ENCODE measurements around the gene NAT10. TPM values are rescaled to one million over a fixed set of nuclear protein-coding genes. Genes with fewer than 3 reads are reported as not detected.

NAT10 gene
- total and polyA plus RNA-seq, 5 donors = 11.9 to 24.7 (median 21.2) TPM

DNA sequence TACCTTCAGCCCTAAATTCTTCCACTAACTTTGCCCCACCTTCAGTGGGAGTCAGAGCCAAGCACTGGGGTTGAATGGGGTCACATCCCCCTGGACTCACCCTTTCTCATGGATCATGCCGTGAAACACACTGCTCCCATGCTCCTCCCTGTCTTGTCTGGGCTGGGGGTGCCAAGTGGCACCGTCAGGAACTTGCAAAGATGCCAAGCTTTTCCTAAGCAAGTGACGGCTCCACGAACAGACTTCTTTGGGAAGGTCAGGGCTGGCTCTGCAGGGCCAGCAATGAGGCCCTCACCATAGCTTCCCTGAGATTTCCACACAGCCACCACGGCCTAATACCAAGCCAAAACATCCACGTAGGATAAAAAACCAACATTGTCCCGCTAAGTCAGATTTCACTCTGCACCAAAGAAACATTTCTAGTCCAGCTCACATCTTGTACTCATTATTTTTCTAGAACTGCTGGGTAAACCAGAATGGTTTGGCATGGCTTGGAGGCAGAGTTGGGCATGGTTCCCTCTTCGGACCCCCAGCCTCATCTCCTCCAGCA, 76.5 kb downstream of the NAT10 start:
- DNase-seq = no peak

DNA sequence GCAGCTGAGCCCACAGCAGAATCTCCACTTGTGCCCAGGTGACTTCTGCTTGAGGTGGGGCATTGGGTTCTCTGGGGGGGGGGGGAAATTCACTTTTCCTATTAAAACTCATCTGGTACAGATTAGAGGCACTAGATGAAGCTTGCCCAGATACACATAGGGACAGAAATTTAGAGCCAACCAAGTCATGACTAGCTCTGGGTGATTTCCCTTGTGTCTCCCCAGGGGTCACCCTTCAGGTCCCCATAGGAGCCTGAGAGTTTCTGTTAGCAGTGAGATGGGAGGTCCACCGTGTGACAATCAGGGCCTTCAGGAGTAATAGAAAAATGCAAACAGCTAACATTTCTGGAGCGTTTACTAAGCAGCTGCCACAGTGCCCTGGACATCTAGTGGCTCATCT, 77.0 kb downstream of the NAT10 start:
- Histone ChIP-seq H3K27ac (ENCODE audit: low read length) (no peak overlapping the region), H3K9me3 (ENCODE audit: control insufficient read depth, low read length) (no peaks in the 10 kb centered on the region), H3K4me1 (ENCODE audit: control insufficient read depth, insufficient read depth, low read length) (peaks cover 1% of the 10 kb centered on the region), H3K27me3 (ENCODE audit: control insufficient read depth, insufficient read depth) (no peaks in the 10 kb centered on the region), H3K4me3 (ENCODE audit: low read length) (no peak overlapping the region)
- intact Hi-C loops (cut with DNase I) = no loop called here
- DNase-seq (no peak), ATAC-seq (no peak)
- WGBS = 94% methylated on average over 2 of the region's 2 CpGs

More for the DNA sequence above, 76.5 kb downstream of the NAT10 start:
- WGBS = 81% methylated on average over 8 of the region's 8 CpGs
- Histone ChIP-seq H3K4me3 (ENCODE audit: low read length) (no peak overlapping the region), H3K9me3 (ENCODE audit: control insufficient read depth, low read length) (no peaks in the 10 kb centered on the region), H3K27me3 (ENCODE audit: control insufficient read depth, insufficient read depth) (no peaks in the 10 kb centered on the region), H3K27ac (ENCODE audit: low read length) (no peak overlapping the region), H3K4me1 (ENCODE audit: control insufficient read depth, insufficient read depth, low read length) (peaks cover 1% of the 10 kb centered on the region)
- ATAC-seq = no peak
- intact Hi-C loops (cut with DNase I) = no loop called here

- H3K9me3 ChIP-seq (ENCODE audit: control insufficient read depth, low read length) = no peaks in the 10 kb centered on the region
- H3K27me3 ChIP-seq (ENCODE audit: control insufficient read depth, insufficient read depth) = no peaks in the 10 kb centered on the region
- WGBS = 93% methylated on average over 13 of the region's 13 CpGs
- ATAC-seq (no peak), DNase-seq (no peak)
- H3K27ac ChIP-seq (ENCODE audit: low read length) = no peak overlapping the region
- H3K4me1 ChIP-seq (ENCODE audit: control insufficient read depth, insufficient read depth, low read length) = peaks cover 1% of the 10 kb centered on the region
- H3K4me3 ChIP-seq (ENCODE audit: low read length) = no peak overlapping the region
- intact Hi-C loops (cut with DNase I) = no loop called here
Observed at GRCh38 chr11:34182921-34183685, 77.7 kb downstream of the NAT10 start.

- no peak overlapping the region for H3K4me3 ChIP-seq (ENCODE audit: low read length)
- H3K4me1 ChIP-seq (ENCODE audit: control insufficient read depth, insufficient read depth, low read length) = peaks cover 1% of the 10 kb centered on the region
- H3K27me3 ChIP-seq (ENCODE audit: control insufficient read depth, insufficient read depth) = no peaks in the 10 kb centered on the region
- H3K27ac ChIP-seq (ENCODE audit: low read length) = no peak overlapping the region
- no peaks in the 10 kb centered on the region for H3K9me3 ChIP-seq (ENCODE audit: control insufficient read depth, low read length)
- intact Hi-C loops (cut with DNase I) = no loop called here
- ATAC-seq = no peak
- no peak for DNase-seq
- WGBS = 85% methylated on average over 9 of the region's 9 CpGs
Observed at GRCh38 chr11:34183848-34184391, 78.5 kb downstream of the NAT10 start.

DNA sequence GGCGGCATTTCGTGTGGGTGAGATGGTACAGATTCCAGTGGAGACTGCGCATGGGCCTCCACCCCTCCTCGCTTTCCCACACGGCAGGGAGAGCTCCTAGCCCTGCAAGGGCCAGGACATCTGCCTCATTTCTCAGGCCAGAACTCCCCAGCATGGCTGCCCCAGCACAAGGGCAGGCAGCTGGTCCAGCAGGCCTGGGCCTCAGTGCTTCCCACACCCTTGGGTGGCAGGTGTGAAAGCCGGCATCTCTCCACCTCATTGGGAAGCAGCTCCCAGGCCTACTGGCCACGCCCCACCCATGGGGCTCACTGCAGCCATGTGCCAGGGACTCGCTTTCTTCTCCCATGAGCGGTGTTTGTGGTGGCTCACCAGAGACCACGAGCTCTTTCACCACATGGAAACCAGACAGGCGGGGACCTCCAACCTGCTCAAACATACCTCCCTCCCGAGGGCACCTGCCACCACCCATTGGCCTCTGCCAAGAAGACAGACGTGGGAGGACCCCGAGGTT, 79.1 kb downstream of the NAT10 start:
- Histone ChIP-seq H3K9me3 (ENCODE audit: control insufficient read depth, low read length) (no peaks in the 10 kb centered on the region), H3K27me3 (ENCODE audit: control insufficient read depth, insufficient read depth) (no peaks in the 10 kb centered on the region), H3K27ac (ENCODE audit: low read length) (no peak overlapping the region), H3K4me3 (ENCODE audit: low read length) (no peak overlapping the region), H3K4me1 (ENCODE audit: control insufficient read depth, insufficient read depth, low read length) (peaks cover 1% of the 10 kb centered on the region)
- intact Hi-C loops (cut with DNase I) = no loop called here
- WGBS = 92% methylated on average over 14 of the region's 14 CpGs
- DNase-seq (no peak), ATAC-seq (no peak)

DNA sequence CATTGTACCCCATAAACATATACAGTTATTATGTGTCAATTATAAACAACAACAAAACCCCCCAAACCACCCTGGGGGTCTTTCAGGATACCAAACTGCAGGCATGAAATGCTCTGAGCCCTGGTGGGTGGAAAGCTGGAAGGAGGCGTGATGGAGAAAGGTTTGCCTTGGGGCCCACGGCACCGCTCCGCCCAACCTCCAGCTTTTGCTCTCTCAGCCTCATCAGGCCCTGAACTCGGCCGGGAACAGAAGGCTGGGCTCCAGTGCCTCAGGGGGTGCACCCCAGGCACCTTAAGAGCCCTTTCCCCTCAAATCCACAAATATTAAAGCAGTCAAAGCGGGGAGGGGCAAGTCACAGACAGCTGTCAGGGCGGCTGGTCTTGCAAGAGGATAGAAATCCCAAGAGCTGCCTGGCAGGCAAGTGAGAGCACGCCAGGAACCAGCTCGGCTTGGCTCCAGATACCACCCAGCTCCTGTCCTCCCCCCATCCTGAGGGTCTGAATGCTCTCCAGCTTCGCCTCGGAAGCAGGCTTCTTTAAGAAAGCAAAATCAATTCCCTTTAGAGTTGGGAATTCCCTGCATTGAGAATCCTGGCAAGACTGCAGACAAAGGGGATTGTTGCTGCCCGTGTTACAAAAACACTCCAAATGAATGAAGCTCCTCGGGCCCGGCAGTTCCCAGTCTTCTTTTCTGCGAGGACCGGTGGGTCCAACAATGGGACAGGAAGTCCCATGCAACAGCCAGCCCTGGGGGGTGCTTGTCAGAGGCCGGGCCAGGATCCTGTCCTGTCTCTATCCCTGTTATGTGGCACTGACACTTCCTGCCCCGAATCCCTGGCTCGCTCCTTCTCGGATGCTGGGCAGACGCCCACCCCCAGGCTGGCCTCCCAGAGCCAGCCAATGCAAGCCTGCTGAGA, 80.8 kb downstream of the NAT10 start:
- 52% methylated on average over 22 of the region's 22 CpGs for WGBS
- Histone ChIP-seq H3K27ac (ENCODE audit: low read length) (no peak overlapping the region), H3K4me1 (ENCODE audit: control insufficient read depth, insufficient read depth, low read length) (peaks cover 1% of the 10 kb centered on the region), H3K4me3 (ENCODE audit: low read length) (no peak overlapping the region), H3K27me3 (ENCODE audit: control insufficient read depth, insufficient read depth) (no peaks in the 10 kb centered on the region), H3K9me3 (ENCODE audit: control insufficient read depth, low read length) (no peaks in the 10 kb centered on the region)
- DNase-seq = no peak
- ATAC-seq = peak in 1 of 2 donors; percentile 30
- intact Hi-C loops (cut with DNase I) = no loop called here

DNA sequence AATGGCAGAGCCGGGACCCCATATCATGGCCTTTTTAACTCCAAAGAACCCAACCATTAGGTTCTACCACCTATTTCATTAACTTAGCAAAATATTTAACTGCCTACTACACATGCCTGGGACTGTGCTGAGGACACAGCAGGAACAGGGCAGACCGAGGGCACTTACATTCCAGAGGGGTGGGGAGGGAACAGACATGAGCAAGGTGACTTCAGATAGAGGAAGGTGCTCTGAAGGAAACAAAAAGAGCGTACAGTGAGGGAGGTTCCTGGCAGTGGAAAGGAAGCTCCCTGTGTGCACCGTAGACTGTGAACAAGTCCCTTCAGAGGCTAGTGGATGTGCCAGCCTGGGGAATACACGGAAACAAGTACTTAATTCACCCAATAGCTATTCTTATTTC, 82.8 kb downstream of the NAT10 start:
- intact Hi-C loops (cut with DNase I) = no loop called here
- no peak for ATAC-seq
- DNase-seq = no peak
- Histone ChIP-seq H3K4me3 (ENCODE audit: low read length) (no peak overlapping the region), H3K4me1 (ENCODE audit: control insufficient read depth, insufficient read depth, low read length) (no peaks in the 10 kb centered on the region), H3K9me3 (ENCODE audit: control insufficient read depth, low read length) (no peaks in the 10 kb centered on the region), H3K27ac (ENCODE audit: low read length) (no peak overlapping the region), H3K27me3 (ENCODE audit: control insufficient read depth, insufficient read depth) (no peaks in the 10 kb centered on the region)
- 73% methylated on average over 5 of the region's 5 CpGs for WGBS

DNA sequence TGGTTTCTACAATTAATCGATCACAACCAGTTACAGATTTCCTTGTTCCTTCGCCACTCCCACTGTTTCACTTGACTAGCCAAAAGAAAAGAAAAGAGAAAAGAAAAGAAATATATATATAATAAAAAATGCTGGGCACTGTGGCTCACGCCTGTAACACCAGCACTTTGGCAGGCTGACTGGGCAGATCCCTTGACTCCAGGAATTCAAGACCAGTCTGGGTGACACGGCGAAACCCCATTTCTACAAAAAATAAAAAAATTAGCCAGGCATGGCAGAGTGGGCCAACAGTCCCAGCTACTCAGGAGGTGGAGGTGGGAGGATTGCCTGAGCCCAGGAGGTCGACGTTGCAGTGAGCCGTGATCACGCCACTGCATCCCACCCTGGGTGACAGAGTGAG, 83.8 kb downstream of the NAT10 start:
- intact Hi-C loops (cut with DNase I) = no loop called here
- no peaks in the 10 kb centered on the region for H3K4me1 ChIP-seq (ENCODE audit: control insufficient read depth, insufficient read depth, low read length)
- ATAC-seq (no peak), DNase-seq (no peak)
- H3K9me3 ChIP-seq (ENCODE audit: control insufficient read depth, low read length) = no peaks in the 10 kb centered on the region
- H3K4me3 ChIP-seq (ENCODE audit: low read length) = no peak overlapping the region
- H3K27ac ChIP-seq (ENCODE audit: low read length) = no peak overlapping the region
- H3K27me3 ChIP-seq (ENCODE audit: control insufficient read depth, insufficient read depth) = no peaks in the 10 kb centered on the region
- 83% methylated on average over 9 of the region's 9 CpGs for WGBS

- Histone ChIP-seq H3K4me1 (ENCODE audit: control insufficient read depth, insufficient read depth, low read length) (no peaks in the 10 kb centered on the region), H3K27ac (ENCODE audit: low read length) (no peak overlapping the region), H3K9me3 (ENCODE audit: control insufficient read depth, low read length) (no peaks in the 10 kb centered on the region), H3K27me3 (ENCODE audit: control insufficient read depth, insufficient read depth) (no peaks in the 10 kb centered on the region), H3K4me3 (ENCODE audit: low read length) (no peak overlapping the region)
- intact Hi-C loops (cut with DNase I) = no loop called here
- WGBS = 89% methylated on average over 8 of the region's 8 CpGs
- ATAC-seq (no peak), DNase-seq (no peak)
Observed at GRCh38 chr11:34190192-34191139, 85.0 kb downstream of the NAT10 start.

DNA sequence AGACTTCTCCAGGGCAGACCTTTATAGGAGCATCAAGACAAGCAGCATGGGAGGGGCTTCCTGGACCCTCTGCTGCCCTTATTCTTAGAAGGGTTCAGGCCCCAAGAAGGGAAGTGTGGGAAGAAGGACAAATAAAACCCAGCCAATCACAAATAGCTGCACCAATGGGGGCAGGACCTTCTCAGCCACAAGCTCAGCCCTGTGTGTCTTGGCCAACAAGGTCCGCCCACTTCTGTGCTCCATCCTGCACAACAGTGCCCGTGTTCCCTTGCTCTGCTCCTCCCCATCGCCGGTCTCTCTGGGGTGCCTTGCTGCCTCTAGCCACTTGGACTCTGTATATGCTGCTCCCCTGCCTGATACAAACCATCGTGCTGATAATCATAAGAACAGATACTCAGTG, 86.1 kb downstream of the NAT10 start:
- DNase-seq = no peak
- no peak for ATAC-seq
- Histone ChIP-seq H3K27me3 (ENCODE audit: control insufficient read depth, insufficient read depth) (no peaks in the 10 kb centered on the region), H3K4me1 (ENCODE audit: control insufficient read depth, insufficient read depth, low read length) (no peaks in the 10 kb centered on the region), H3K27ac (ENCODE audit: low read length) (no peak overlapping the region), H3K9me3 (ENCODE audit: control insufficient read depth, low read length) (no peaks in the 10 kb centered on the region), H3K4me3 (ENCODE audit: low read length) (no peak overlapping the region)
- intact Hi-C loops (cut with DNase I) = no loop called here
- 78% methylated on average over 5 of the region's 5 CpGs for WGBS
